ENCODE measurements around the gene TRAPPC3.

DNA sequence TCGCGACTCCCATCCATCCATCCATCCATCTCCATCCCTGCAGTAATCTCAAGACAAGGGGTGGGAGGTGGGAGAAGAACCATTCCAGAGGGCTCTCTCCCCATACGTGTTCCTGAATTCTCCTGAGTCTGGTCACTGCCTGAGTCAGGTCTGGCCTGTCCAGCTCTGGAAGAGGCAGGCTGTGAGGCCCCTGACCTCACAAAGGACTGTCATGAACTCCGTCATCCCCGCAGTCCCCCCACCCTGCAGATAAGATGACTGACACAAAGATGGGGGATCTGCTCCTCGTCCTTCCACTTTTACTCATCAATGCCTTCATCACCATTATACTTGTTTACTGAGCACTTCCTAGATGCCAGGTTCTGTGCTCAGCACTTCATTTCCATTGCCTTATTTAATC, 5.0 kb upstream of the TRAPPC3 start:
- no peak for TF ChIP-seq CTCF (IDR thresholded peaks at IDR 0.05)
- TF ChIP-seq POLR2A (IDR thresholded peaks at IDR 0.05): no peak
- TF ChIP-seq POLR2AphosphoS5 (IDR thresholded peaks at IDR 0.05): no peak
- no peak for TF ChIP-seq EP300 (IDR thresholded peaks at IDR 0.05)
